Measurements from ENCODE around the gene SLC4A11.

DNA sequence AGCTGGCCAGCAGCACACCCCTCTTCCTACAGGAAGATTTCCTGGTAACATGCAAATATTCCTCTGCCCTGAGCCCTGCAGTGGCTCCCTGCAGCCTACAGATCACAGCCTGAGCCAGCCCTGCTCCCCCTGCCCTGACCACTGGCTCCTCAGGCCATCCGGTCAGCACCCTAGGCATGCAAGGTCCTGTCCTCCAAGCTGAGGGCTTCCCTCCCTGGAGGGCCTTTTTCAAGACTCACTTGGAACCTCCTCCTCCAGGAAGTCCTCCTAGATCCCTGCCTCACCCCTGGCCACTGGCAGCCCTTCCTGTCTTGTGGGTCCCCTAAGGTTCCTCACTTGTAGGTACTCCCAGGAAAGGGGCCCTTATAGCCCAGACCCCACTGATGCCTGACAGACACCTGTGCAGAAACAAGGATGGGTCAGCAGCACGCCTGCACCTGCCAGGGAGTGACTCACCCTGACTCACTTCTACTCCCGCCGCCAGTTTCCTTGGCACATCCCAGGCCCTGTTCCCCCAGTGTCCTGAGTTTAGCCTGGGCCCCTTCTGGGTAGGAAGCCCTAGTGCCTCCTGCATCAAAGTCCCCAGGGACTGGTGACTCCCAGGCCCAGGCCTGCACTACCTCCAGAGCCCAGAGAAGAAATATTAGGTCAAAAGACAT lies 3.2 kb downstream of the SLC4A11 start:
- TF ChIP-seq CTCF (IDR thresholded peaks at IDR 0.05; ENCODE audit: insufficient read depth, low read depth, low read length) (no peak), EZH2 (IDR thresholded peaks at IDR 0.05; ENCODE audit: insufficient read depth, low read length) (no peak)
